Measurements from ENCODE around the gene RAB10. TPM values are rescaled to one million over a fixed set of nuclear protein-coding genes. Genes with fewer than 3 reads are reported as not detected.

The RAB10 gene
- total and polyA plus RNA-seq, 4 donors, result 26.6 to 52.2 (median 41.6) TPM

- H3K4me3 ChIP-seq (ENCODE audit: low read depth in 1 of 3, low read length in 3 of 3), result no peak overlapping the region
- no peaks in the 10 kb centered on the region for H3K9me3 ChIP-seq (ENCODE audit: control insufficient read depth in 4 of 4, low read length in 3 of 4)
- H3K4me1 ChIP-seq (ENCODE audit: control insufficient read depth in 4 of 4, insufficient read depth in 4 of 4, low read length in 3 of 4), result peaks cover 0 to 8% (median 5%) of the 10 kb centered on the region in 4 donors
- DNase-seq (ENCODE audit: low spot score), result no peak
- H3K36me3 ChIP-seq (ENCODE audit: control insufficient read depth in 4 of 4, insufficient read depth in 3 of 4, low read depth in 1 of 4, low read length in 3 of 4), result no peaks in the 10 kb centered on the region
- TF ChIP-seq JUND (IDR thresholded peaks at IDR 0.05) (no peak), HNF4A (conservative IDR thresholded peaks at IDR 0.05) (no peak), GABPA (IDR thresholded peaks at IDR 0.05 in 1 of 2, conservative IDR thresholded peaks at IDR 0.05 in 1 of 2) (no peak), RAD21 (IDR thresholded peaks at IDR 0.05) (no peak), YY1 (IDR thresholded peaks at IDR 0.05) (no peak), SP1 (IDR thresholded peaks at IDR 0.05) (no peak), TAF1 (conservative IDR thresholded peaks at IDR 0.05) (no peak), REST (IDR thresholded peaks at IDR 0.05) (no peak)
- no peak overlapping the region for H3K9ac ChIP-seq (ENCODE audit: low read depth in 1 of 2, low read length in 2 of 2)
- WGBS, result 92% methylated on average over 4 of the region's 4 CpGs
- no peak overlapping the region for H3K27ac ChIP-seq (ENCODE audit: low read depth in 1 of 2, low read length in 2 of 2)
- H3K27me3 ChIP-seq (ENCODE audit: control insufficient read depth in 4 of 4, insufficient read depth in 4 of 4, low read length in 3 of 4), result no peaks in the 10 kb centered on the region
Observed at GRCh38 chr2:26168785-26169184, 134.9 kb downstream of the RAB10 start.

- Histone ChIP-seq H3K36me3 (ENCODE audit: control insufficient read depth in 4 of 4, insufficient read depth in 3 of 4, low read depth in 1 of 4, low read length in 3 of 4) (no peaks in the 10 kb centered on the region), H3K27ac (ENCODE audit: low read depth in 1 of 2, low read length in 2 of 2) (no peak overlapping the region), H3K9me3 (ENCODE audit: control insufficient read depth in 4 of 4, low read length in 3 of 4) (no peaks in the 10 kb centered on the region), H3K4me1 (ENCODE audit: control insufficient read depth in 4 of 4, insufficient read depth in 4 of 4, low read length in 3 of 4) (peaks cover 0 to 8% (median 5%) of the 10 kb centered on the region in 4 donors), H3K9ac (ENCODE audit: low read depth in 1 of 2, low read length in 2 of 2) (no peak overlapping the region), H3K4me3 (ENCODE audit: low read depth in 1 of 3, low read length in 3 of 3) (no peak overlapping the region), H3K27me3 (ENCODE audit: control insufficient read depth in 4 of 4, insufficient read depth in 4 of 4, low read length in 3 of 4) (peaks cover 0 to under 1% (median 0%) of the 10 kb centered on the region in 4 donors)
- 97% methylated on average over 5 of the region's 5 CpGs for WGBS
- no peak for DNase-seq (ENCODE audit: low spot score)
- TF ChIP-seq RAD21 (IDR thresholded peaks at IDR 0.05), result no peak
- TF ChIP-seq RXRA (IDR thresholded peaks at IDR 0.05), result no peak
- no peak for TF ChIP-seq NR2F2 (IDR thresholded peaks at IDR 0.05)
Observed at GRCh38 chr2:26169226-26169625, 135.3 kb downstream of the RAB10 start.

GRCh38 chr2:26169681-26170414, 136.0 kb downstream of the RAB10 start:
- Histone ChIP-seq H3K27me3 (ENCODE audit: control insufficient read depth in 4 of 4, insufficient read depth in 4 of 4, low read length in 3 of 4) (peaks cover 0 to 6% (median 0%) of the 10 kb centered on the region in 4 donors), H3K9me3 (ENCODE audit: control insufficient read depth in 4 of 4, low read length in 3 of 4) (no peaks in the 10 kb centered on the region), H3K36me3 (ENCODE audit: control insufficient read depth in 4 of 4, insufficient read depth in 3 of 4, low read depth in 1 of 4, low read length in 3 of 4) (no peaks in the 10 kb centered on the region), H3K4me1 (ENCODE audit: control insufficient read depth in 4 of 4, insufficient read depth in 4 of 4, low read length in 3 of 4) (peaks cover 0 to 8% (median 4%) of the 10 kb centered on the region in 4 donors), H3K4me3 (ENCODE audit: low read depth in 1 of 3, low read length in 3 of 3) (no peak overlapping the region), H3K9ac (ENCODE audit: low read depth in 1 of 2, low read length in 2 of 2) (no peak overlapping the region), H3K27ac (ENCODE audit: low read depth in 1 of 2, low read length in 2 of 2) (no peak overlapping the region)
- WGBS, result 92% methylated on average over 14 of the region's 14 CpGs
- DNase-seq (ENCODE audit: low spot score), result no peak
- TF ChIP-seq HNF4A (conservative IDR thresholded peaks at IDR 0.05) (no peak), FOXA1 (IDR thresholded peaks at IDR 0.05) (no peak), EGR1 (IDR thresholded peaks at IDR 0.05; ENCODE audit: low read depth in 2 of 2) (no peak), FOXA2 (IDR thresholded peaks at IDR 0.05) (no peak), CTCF (IDR thresholded peaks at IDR 0.05; ENCODE audit: low read depth, low read length, missing input control) (no peak), NR2F2 (IDR thresholded peaks at IDR 0.05) (no peak), RAD21 (IDR thresholded peaks at IDR 0.05) (no peak), HNF4G (IDR thresholded peaks at IDR 0.05) (no peak), GABPA (IDR thresholded peaks at IDR 0.05 in 1 of 2, conservative IDR thresholded peaks at IDR 0.05 in 1 of 2) (no peak), ATF3 (IDR thresholded peaks at IDR 0.05) (no peak), RXRA (IDR thresholded peaks at IDR 0.05) (no peak), SP1 (IDR thresholded peaks at IDR 0.05) (no peak)

Data from liver (tissue), 9 donors.